Activated T-helper 1 cell treated with anti-CD3 and anti-CD28 coated beads, Interleukin-2, amount 50 U/mL, for 16 hours (primary cell): ENCODE data around the gene SOAT2.

Experiments used
- DNase-seq, 2 donors: peaks; one replicate each; pipeline ENCODE4 v3.0.0-alpha.2; 2020; ENCODE audit warnings: low read depth in 1 of 2, low spot score in 1 of 2

SOAT2 gene, protein sequence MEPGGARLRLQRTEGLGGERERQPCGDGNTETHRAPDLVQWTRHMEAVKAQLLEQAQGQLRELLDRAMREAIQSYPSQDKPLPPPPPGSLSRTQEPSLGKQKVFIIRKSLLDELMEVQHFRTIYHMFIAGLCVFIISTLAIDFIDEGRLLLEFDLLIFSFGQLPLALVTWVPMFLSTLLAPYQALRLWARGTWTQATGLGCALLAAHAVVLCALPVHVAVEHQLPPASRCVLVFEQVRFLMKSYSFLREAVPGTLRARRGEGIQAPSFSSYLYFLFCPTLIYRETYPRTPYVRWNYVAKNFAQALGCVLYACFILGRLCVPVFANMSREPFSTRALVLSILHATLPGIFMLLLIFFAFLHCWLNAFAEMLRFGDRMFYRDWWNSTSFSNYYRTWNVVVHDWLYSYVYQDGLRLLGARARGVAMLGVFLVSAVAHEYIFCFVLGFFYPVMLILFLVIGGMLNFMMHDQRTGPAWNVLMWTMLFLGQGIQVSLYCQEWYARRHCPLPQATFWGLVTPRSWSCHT

DNA sequence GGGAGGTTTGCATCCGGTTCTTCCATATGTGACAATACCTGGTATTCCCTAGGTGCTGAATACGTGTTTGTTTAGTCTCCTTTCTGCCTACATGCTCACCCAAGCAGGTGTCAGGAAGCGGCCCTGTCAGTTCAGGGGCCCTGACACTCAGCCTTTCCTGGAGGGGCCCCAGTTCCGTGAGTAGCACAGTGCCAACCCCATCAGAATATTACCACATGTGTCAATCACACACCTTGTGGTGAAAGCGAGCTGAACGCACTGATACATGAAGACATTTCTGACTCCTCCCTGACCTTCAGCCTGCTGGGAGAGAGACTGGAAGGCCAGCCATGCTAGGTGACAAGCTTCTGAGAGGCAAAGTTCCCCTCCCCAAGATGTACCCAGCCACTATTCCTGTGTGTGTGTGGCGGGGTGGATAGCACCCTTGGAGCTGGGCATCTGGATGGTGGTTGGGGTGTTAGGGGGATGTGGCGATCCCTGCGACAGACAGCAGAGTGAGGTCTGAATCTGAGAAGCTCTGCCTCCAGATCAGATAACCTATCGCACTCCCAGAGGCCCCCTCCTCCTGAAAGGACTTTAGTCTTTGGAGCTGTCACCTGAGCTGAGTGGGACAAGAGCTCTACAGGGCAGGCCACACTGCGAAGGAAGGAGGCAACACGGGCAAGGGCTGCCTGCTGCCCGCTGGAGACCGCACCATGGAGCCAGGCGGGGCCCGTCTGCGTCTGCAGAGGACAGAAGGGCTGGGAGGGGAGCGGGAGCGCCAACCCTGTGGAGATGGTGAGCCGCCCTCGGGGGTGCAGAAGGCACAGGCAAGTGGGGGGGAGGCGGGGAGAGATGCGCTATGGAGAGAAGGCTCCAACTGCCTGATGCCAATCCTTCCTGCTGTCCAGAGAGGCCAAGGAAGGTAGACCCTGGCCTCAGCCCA, at the start of gene SOAT2:
TSS of gene SOAT2 (plus strand) at position 604 of the 925 bp plus-strand sequence. CDS start at position 696, 92 bp downstream.
- DNase-seq, result peak in 1 of 2 donors; percentile 27

DNA sequence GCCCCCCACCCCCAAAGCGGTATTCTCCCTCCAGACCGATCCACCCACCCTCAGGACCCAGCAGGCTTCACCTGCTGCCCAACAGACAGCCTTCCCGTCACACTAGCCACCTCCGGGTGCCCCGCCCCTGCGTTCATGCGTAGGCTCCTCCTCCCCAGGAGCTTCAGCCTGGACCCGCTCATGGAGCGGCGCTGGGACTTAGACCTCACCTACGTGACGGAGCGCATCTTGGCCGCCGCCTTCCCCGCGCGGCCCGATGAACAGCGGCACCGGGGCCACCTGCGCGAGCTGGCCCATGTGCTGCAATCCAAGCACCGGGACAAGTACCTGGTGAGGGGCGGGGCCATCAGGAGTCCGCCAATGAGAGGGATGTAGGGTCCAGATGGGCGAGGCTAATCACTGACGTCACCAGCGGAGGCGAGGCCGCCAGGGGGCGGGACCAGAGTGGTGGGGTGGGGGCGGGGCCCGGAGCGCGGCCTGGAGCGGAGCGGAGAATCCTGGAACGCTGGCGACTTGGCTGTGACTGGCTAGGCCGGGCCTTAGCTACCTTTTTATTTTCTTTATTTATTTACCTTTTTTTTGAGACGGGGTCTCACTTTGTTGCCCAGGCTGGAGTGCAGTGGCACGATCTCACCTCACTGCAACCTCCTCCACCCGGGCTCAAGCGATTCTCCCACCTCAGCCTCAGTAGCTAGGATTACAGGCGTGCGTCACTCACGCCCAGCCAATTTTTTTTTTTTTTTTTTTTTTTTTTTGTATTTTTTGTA, 49.0 kb upstream of the SOAT2 start:
- DNase-seq, result peak; percentile 80 to 86

DNA sequence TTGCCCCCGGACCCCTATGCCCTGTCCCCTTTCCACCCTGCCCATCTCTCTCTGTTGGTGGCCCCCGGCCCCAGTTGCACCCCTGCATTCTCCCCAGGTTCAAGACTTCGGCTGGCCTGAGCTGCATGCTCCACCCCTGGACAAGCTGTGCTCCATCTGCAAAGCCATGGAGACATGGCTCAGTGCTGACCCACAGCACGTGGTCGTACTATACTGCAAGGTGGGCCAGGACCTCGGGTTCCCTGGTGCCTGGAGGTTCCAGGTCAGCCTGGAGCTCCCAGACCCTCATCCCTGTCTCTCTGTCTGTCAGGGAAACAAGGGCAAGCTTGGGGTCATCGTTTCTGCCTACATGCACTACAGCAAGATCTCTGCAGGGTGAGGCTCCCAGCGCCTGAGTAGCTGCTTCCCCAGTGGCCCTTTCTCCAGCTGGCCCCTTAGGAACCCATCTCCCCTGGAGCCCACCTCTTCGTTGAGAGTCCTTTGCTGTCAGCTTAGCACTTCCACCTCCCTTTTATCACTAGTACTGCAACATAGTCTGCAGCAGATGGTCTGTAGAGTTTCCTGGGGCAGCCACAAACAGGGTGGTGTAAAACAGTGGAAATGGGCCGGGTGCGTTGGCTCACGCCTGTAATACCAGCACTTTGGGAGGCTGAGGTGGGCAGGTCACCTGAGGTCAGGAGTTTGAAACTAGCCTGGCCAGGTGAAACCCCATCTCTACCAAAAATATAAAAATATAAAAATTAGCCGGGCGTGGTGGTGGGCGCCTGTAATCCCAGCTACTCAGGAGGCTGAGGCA, 47.6 kb upstream of the SOAT2 start:
- no peak for DNase-seq

DNA sequence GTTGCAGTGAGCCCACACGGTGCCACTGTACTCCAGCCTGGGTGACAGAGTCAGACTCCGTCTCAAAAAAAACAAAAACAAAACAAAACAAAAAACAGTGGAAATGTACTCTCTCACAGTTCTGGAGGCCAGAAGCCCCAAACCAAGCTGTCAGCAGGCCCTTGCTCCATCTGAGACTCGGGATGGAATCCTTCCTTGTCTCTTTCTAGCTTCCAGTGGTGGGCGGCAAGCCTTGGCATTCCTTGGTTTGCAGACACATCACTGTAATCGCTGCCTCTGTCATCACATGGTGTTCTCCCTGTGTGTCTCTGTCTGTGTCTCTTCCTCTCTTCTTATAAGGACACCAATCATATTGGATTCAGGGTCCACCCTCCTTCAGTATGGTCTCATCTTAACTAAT, 47.0 kb upstream of the SOAT2 start:
- no peak for DNase-seq

DNA sequence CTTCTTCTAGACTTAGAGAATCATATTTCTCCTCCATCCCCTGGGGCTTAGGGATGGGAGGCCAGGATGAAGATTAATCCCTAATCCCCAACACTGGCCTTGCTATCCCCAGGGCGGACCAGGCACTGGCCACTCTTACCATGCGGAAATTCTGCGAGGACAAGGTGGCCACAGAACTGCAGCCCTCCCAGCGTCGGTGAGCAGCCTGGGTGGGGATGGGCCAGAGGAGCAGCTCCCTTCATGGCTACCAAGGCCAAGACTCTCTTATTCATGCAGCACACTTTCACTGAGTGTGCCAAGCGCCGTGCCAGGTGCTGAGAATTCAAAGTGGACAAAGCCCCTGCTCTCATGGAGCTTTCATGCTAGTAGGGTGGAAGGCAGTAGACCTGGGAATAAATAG, 46.4 kb upstream of the SOAT2 start:
- no peak for DNase-seq

DNA sequence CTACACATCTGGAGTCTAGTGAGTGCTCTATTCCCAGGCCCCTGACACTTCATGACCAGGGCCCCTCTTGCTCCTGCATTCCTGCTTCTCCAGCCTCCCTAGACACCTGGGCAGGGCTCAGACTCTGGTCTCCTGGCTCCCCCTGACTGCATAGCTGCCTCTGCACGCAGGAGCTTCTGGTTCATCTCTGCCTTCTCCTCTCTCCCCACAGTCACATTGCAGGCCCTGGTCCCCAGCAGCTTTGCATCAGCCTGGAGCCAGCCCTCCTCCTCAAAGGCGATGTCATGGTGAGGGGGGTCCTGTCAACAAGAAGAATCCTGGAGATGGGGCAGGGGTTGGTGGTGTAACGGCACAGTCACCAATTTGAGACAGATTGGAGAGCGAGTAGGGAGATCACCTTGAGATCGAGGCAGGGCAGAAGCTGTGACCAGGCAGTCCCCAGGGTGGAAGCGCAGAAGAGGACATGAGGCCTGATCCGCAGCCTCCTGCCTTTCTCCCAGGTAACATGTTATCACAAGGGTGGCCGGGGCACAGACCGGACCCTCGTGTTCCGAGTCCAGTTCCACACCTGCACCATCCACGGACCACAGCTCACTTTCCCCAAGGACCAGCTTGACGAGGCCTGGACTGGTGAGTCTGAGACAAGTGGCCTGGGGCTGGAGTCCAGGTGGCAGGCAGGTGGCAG, 45.3 kb upstream of the SOAT2 start:
- DNase-seq, result no peak

DNA sequence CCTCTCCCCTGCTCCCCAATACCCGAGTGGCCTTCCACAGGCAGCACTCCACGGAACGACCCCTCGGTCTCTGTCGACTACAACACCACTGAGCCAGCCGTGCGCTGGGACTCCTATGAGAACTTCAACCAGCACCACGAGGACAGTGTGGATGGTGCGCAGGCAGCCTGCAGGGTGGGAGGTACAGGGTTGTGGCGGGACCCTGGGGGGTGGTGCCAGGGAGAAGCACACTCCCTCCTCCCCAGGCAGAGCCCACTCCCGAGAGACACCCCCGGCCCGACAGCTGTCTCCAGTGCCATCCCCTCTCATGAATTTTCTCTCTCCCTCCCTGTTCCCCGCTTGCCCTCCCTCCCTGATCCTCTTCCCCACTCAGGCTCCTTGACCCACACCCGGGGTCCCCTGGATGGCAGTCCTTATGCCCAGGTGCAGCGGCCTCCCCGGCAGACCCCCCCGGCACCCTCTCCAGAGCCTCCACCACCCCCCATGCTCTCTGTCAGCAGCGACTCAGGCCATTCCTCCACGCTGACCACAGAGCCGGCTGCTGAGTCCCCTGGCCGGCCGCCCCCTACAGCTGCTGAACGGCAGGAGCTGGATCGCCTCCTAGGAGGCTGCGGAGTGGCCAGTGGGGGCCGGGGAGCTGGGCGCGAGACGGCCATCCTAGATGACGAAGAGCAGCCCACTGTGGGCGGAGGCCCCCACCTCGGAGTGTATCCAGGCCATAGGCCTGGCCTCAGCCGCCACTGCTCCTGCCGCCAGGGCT, 44.4 kb upstream of the SOAT2 start:
- no peak for DNase-seq

DNA sequence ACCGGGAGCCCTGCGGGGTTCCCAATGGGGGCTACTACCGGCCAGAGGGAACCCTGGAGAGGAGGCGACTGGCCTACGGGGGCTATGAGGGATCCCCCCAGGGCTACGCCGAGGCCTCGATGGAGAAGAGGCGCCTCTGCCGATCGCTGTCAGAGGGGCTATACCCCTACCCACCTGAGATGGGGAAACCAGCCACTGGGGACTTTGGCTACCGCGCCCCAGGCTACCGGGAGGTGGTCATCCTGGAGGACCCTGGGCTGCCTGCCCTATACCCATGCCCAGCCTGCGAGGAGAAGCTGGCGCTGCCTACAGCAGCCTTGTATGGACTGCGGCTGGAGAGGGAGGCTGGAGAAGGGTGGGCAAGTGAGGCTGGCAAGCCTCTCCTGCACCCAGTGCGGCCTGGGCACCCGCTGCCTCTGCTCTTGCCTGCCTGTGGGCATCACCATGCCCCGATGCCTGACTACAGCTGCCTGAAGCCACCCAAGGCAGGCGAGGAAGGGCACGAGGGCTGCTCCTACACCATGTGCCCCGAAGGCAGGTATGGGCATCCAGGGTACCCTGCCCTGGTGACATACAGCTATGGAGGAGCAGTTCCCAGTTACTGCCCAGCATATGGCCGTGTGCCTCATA, 43.7 kb upstream of the SOAT2 start:
- DNase-seq, result no peak

DNA sequence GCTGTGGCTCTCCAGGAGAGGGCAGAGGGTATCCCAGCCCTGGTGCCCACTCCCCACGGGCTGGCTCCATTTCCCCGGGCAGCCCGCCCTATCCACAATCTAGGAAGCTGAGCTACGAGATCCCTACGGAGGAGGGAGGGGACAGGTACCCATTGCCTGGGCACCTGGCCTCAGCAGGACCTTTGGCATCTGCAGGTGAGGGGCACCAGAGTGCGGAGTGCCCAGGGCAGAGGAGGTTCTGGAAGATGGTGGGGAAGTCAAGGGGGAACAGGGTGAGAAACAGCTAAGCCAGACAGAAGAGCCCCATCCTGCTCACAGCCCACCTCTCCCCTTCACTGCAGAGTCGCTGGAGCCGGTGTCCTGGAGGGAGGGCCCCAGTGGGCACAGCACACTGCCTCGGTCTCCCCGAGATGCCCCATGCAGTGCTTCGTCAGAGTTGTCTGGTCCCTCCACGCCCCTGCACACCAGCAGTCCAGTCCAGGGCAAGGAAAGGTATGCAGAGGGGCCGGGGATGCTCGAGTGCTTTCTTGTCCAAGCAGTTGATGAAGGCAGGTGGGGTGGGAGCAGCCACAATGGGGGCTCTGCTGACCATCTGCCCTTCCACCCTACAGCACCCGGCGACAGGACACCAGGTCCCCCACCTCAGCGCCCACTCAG, 43.1 kb upstream of the SOAT2 start:
- DNase-seq, result no peak

DNA sequence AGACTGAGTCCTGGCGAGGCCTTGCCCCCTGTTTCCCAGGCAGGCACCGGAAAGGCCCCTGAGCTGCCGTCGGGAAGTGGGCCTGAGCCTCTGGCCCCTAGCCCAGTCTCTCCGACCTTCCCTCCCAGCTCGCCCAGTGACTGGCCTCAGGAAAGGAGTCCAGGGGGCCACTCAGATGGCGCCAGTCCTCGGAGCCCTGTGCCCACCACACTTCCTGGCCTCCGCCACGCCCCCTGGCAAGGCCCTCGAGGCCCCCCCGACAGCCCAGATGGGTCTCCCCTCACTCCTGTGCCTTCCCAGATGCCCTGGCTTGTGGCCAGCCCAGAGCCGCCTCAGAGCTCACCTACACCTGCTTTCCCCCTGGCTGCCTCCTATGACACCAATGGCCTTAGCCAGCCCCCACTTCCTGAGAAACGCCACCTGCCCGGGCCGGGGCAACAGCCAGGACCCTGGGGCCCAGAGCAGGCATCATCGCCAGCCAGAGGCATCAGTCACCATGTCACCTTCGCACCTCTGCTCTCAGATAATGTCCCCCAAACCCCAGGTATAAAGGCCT, 42.5 kb upstream of the SOAT2 start:
- DNase-seq, result no peak

DNA sequence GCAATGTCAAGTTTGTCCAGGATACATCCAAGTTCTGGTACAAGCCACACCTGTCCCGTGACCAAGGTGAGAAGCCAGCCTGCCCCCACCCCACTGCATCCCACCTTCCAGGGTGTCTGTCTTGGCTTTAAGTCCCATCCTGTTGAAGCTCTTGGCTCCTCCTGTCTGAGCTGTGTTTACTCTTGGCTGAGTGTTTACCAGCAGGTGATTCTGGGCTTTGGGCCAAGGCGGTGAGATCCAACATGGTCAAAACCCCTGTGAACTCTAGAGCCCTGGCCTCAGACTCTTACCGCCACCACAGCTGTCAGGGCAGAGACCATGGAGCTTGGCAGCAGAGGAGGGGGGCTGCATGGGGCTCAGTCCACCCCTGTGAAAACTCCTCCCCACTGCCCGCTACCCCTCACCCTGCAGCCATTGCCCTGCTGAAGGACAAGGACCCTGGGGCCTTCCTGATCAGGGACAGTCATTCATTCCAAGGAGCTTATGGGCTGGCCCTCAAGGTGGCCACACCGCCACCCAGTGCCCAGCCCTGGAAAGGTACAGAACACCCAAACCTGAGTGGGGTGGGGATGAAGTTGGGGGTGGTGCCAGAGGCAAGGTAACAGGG, 41.8 kb upstream of the SOAT2 start:
- DNase-seq, result no peak

DNA sequence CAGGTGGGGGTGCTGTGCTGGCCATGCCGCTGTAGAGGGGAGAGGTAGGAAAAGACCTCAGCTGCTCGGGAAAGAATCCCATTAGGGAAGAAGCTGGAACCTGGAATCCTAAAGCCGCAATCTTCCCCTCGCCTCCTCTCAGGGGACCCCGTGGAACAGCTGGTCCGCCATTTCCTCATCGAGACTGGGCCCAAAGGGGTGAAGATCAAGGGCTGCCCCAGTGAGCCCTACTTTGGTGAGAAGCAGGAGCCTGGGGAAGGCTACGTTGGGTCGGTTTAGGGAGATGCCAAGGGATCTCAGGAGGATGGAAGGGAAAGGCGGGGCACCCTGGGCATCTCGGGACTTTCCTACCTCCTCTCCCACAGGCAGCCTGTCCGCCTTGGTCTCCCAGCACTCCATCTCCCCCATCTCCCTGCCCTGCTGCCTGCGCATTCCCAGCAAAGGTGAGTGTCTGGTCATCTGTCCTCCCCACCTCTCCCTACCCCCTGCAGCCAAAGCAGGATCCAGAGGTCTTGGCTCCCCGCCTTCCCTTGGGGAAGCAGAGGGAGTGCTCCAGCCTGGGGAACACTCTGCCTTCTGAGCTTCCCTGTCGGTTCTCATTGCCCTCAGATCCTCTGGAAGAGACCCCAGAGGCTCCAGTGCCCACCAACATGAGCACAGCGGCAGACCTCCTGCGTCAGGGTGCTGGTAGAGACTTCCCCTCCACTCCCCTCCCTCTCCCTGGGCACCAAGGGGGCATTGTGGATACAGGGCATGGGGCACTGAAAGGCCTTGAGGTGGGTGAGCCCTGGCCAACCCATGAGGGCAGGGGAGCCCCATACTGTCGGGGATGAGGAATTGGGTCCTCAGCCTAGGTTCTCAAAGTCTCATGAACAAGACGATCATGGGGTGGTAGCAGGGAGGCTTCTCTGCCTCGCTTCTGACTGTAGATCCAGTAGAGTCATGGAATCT, 41.0 kb upstream of the SOAT2 start:
- DNase-seq, result no peak

DNA sequence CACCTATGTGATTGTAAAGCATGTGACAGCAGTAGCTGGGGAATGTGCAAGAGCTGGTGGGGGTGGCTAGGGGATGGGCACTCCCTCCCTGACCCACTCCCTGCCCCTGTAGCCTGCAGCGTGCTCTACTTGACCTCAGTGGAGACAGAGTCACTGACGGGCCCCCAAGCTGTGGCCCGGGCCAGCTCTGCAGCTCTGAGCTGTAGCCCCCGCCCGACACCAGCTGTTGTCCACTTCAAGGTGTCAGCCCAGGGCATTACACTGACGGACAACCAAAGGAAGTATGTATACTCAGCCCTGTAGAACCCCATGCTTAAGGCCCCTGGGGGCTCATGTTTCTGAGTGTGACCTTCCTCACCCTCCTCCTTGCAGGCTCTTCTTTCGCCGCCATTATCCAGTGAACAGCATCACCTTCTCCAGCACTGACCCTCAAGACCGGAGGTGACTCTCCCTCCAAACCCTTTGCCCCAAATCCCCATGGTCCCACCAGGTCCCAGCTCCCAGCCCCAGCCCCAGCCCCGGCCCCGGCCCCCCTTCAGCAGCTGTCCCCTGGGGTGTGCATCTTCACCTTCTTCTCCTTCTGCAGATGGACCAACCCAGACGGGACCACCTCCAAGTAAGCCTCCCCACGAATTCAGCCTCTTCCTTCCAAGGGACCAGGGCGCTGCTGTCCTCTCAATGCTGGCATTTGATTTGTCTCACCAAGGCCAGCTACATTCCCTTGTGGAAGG, 40.1 kb upstream of the SOAT2 start:
- DNase-seq, result no peak

DNA sequence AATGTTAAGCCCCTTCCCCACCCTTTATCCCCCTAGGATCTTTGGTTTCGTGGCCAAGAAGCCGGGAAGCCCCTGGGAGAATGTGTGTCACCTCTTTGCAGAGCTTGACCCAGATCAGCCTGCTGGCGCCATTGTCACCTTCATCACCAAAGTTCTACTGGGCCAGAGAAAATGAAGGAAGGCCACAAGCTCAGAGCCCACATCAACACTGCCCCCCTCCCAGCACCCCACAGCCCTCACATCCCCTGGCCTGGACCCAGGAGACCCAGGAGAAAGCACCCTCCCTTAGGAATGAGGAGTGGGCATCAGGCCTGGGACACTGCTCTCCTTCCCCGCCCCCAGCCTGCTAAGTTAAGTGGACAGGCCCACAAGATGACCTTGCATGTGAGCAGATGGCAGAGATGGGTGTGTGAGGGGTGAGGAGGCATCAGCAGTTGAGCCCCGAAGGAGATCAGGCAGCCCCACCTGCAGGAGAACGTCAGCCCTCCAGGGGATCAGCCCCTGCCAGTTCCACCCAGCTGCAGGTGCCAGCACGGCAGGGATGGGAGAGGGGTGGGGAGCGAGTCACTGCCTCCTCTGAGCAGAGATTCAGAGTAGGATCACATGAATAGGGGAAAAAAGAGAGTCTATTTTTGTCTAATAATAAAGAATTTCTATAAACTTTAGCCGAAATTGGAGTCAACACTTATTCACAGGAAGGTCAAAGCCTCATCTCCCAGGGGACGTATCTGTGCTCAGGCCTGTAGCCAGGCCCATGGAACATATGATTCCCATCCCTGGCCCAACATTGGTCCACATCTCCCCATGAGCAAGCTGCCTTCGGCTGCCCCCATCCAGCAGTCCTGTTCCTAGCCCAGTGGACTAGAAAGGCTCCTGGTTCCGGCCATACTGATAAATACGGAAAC, 39.3 kb upstream of the SOAT2 start:
- DNase-seq, result no peak
